C4-2B (cell line): ENCODE data around the gene AUTS2.

Experiments used
- H3K27ac ChIP-seq: fragments of 450-650 bp; 2 replicates; pipeline ENCODE4 v1.5.1; 2017
- ZFX ChIP-seq: fragments of 450-650 bp; IDR thresholded peaks from 2 replicates; pipeline ENCODE4 v1.6.1; 2017
- TF ChIP-seq, protein P1 (sequence below): fragments of 450-650 bp; conservative IDR thresholded peaks from 2 replicates; pipeline ENCODE4 v1.5.1; 2017; ENCODE audit warnings: mild to moderate bottlenecking

The AUTS2 gene

GRCh38 chr7:70093205-70093904 lies 495.1 kb downstream of the AUTS2 start:
- H3K27ac ChIP-seq: no peak overlapping the region
- TF ChIP-seq, protein P1, sequence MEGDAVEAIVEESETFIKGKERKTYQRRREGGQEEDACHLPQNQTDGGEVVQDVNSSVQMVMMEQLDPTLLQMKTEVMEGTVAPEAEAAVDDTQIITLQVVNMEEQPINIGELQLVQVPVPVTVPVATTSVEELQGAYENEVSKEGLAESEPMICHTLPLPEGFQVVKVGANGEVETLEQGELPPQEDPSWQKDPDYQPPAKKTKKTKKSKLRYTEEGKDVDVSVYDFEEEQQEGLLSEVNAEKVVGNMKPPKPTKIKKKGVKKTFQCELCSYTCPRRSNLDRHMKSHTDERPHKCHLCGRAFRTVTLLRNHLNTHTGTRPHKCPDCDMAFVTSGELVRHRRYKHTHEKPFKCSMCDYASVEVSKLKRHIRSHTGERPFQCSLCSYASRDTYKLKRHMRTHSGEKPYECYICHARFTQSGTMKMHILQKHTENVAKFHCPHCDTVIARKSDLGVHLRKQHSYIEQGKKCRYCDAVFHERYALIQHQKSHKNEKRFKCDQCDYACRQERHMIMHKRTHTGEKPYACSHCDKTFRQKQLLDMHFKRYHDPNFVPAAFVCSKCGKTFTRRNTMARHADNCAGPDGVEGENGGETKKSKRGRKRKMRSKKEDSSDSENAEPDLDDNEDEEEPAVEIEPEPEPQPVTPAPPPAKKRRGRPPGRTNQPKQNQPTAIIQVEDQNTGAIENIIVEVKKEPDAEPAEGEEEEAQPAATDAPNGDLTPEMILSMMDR: no peak
- no peak for TF ChIP-seq ZFX

- H3K27ac ChIP-seq: no peak overlapping the region
- TF ChIP-seq, protein P1: no peak
- TF ChIP-seq ZFX: no peak
These were observed 496.6 kb downstream of the AUTS2 start for GRCh38 chr7:70094831-70095230.

DNA sequence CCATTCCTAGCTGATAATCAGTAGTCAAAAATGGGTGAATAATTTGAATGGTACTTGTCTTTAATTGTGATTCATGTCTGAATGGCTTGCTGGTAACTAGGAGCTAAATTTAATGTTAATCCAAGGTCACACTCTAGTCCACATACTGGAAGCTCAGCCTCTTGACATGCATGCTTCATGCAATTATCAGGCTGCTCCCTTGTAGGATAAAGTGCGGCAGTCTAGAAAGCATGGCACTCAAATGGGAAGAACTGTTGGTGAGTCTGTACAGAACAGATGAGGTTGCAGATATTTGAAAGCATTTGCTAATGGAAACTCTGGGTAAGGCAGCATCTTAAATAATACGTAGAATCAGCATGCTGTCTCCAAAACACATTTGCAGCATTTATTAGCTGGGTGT lies 499.4 kb downstream of the AUTS2 start:
- no peak for TF ChIP-seq ZFX
- TF ChIP-seq, protein P1: no peak
- no peak overlapping the region for H3K27ac ChIP-seq

DNA sequence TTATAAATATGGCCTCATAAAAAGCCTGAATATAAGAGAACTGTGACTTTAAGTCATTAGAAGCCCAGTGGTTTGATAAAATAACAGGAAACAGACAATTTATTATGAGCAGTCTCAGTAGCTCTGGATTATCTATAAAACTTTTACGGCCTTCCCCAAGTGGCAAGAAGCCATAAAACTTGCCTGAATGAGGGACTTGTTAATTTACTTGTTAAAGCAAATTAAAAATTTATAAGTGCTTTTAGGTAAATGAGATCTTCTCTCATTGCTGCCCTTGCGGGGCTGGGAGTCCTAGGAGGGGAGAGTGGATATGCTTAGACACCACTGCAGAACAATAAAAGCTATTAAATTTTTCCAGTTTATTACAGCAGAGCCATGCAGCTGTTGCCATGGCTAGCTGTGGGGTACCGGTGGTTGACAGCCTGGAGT lies 499.9 kb downstream of the AUTS2 start:
- H3K27ac ChIP-seq: no peak overlapping the region
- TF ChIP-seq, protein P1: no peak
- no peak for TF ChIP-seq ZFX

DNA sequence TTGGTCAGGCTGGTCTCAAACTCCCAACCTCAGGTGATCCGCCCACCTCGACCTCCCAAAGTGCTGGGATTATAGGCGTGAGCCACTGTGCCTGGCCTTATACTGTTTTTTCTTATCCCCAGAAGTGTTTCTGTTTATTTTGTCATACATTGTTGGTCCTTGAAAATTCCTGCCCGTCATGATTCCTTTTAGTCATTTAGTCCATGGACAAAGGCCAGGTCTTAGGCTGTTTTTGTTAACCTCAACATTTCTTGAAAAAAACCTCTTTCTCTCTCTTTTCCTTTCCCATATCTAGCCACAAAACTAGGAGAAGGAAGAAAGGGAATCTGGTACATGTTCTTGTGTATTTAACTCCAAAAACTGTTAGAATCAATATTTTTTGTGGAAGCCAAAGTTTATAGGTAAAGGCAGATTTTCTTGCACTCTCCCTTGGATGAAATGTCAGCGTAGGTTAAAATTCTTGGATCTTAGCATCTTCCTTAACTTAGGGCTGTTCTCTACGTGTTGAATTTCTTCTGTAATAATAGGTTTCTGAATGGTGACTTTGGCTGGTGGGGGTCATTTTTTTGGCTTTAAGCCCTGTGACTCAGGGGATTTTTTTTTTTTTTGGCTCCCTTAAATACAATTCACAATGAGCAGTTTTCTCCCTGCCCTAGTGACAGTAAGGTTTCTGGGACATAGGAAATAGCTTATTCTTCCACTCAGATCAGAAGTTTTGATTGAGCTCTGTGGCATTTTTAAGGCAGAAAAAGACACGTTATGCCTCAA lies 500.8 kb downstream of the AUTS2 start:
- TF ChIP-seq ZFX: no peak
- TF ChIP-seq, protein P1: no peak
- no peak overlapping the region for H3K27ac ChIP-seq

GRCh38 chr7:70104243-70104642 lies 506.0 kb downstream of the AUTS2 start:
- H3K27ac ChIP-seq: no peak overlapping the region
- TF ChIP-seq, protein P1: no peak
- no peak for TF ChIP-seq ZFX

DNA sequence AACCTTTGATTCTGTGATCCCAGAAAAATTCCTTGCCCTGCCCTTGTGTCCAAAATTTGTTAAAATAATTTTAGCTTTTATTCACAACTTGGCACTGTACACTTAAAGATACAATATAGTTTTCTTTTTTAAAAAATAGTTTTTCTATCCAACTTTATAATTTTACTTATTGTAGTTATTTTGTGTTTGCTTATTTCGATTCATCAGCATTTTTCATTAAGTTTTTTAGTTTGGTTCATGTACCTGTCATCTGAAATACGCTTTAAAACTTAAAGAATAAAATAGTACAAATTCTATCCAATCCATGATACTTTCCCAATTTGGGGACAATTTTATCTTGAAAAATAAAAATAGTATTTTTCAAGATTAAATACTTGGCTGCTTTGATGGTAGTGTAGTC lies 514.8 kb downstream of the AUTS2 start:
- no peak overlapping the region for H3K27ac ChIP-seq
- TF ChIP-seq, protein P1: no peak
- no peak for TF ChIP-seq ZFX
